MCF 10A (cell line): Measurements from ENCODE around the gene ELF3. TPM values are rescaled to one million over a fixed set of nuclear protein-coding genes. Genes with fewer than 3 reads are reported as not detected.

Source experiments
- BruUV-seq: library from RNA; stranded (reverse); fragments of 400-500 nt; replicated peaks from 2 replicates; lab custom pipeline; 2021; lab: Mats Ljungman, UMichigan
- CTCF ChIA-PET: fragments of 300-600 bp; sonication (Branson Sonifier 250); formaldehyde crosslinking; extraction: SDS; loops from one replicate; lab custom pipeline; 2021; ENCODE audit warnings: antibody characterized with exemption, inconsistent platforms; lab: Yijun Ruan, JAX
- POLR2A ChIA-PET: fragments of 300-600, 350-650 bp; sonication (Branson Sonifier 250); formaldehyde crosslinking; extraction: SDS; loops from one replicate; lab custom pipeline; 2020; ENCODE audit warnings: antibody characterized with exemption, inconsistent platforms; lab: Yijun Ruan, JAX
- DNase-seq: peaks from one replicate; pipeline ENCODE4 v3.0.0-alpha.2; 2018; ENCODE audit not compliant: unreplicated experiment
- H3K27ac Mint-ChIP-seq: one replicate; pipeline ENCODE4 v1.8.0; 2022; ENCODE audit warnings: mild to moderate bottlenecking, low read depth, mixed read lengths; ENCODE audit not compliant: unreplicated experiment
- H3K27me3 Mint-ChIP-seq: one replicate; pipeline ENCODE4 v1.8.0; 2022; ENCODE audit warnings: mixed read lengths; ENCODE audit not compliant: insufficient read depth, unreplicated experiment
- H3K36me3 Mint-ChIP-seq: one replicate; pipeline ENCODE4 v1.8.0; 2022; ENCODE audit warnings: mild to moderate bottlenecking, moderate library complexity, mixed read lengths; ENCODE audit not compliant: insufficient read depth, unreplicated experiment
- H3K4me1 Mint-ChIP-seq: one replicate; pipeline ENCODE4 v1.8.0; 2022; ENCODE audit warnings: mixed read lengths; ENCODE audit not compliant: insufficient read depth, unreplicated experiment
- H3K4me3 Mint-ChIP-seq: one replicate; pipeline ENCODE4 v1.8.0; 2022; ENCODE audit warnings: mild to moderate bottlenecking, moderate library complexity, mixed read lengths; ENCODE audit not compliant: unreplicated experiment
- H3K9me3 Mint-ChIP-seq: one replicate; pipeline ENCODE4 v1.8.0; 2022; ENCODE audit warnings: mixed read lengths; ENCODE audit not compliant: unreplicated experiment
- intact Hi-C: fragments of 100-400 bp; cut with micrococcal nuclease; formaldehyde crosslinking; loops from 2 replicates; pipeline ENCODE4 v1.14.1; 2022
- total RNA-seq: library from RNA; stranded (reverse); gene quantifications from 2 replicates; pipeline ENCODE4 v1.2.3, GENCODE V29; 2022
- TF ChIP-seq, protein P1 (sequence below): fragments of 200-600 bp; IDR thresholded peaks from one replicate; pipeline ENCODE4 v1.8.0; 2022; ENCODE audit warnings: antibody characterized with exemption, mild to moderate bottlenecking; ENCODE audit not compliant: unreplicated experiment

ELF3 gene
- total RNA-seq, 1 experiment from 2014 or later, result 0.33 TPM

DNA sequence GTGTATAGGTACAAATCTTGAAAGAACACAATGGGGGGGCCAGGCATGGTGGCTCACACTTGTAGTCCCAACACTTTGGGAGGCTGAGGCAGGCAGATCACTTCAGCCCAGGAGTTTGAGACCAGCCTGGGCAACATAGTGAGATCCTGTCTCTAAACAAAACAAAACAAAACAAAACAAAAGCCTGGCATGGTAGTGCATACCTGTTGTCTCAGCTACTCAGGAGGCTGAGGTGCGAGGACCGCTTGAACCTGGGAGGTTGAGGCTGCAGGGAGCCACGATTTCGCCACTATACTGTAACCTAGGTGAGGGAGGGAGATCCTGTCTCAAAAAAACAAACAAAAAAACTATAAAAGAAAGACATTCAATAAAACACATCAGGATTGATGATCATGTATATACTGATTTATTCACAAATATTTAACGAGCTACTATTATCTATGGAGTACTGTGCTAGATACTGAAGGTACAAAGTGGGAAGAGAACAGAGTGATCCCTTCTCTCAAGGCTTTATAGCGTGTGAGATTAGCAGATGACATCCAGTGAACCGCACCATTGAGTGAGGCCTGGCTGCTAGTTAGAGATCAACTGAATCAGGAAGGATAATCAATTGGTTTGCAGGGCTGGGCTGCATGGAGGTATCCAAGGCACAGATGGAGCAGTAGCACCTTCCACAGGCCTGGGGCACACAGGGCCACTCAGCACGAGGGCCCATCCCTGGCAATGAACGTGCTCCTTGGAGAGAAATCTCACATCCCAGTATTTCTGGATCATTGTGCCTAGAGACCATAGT, 26.4 kb downstream of the ELF3 start:
- Mint-ChIP-seq H3K9me3 (no peaks in the 10 kb centered on the region), H3K4me1 (peaks cover 26% of the 10 kb centered on the region), H3K27me3 (no peaks in the 10 kb centered on the region), H3K4me3 (no peak overlapping the region), H3K27ac (no peak overlapping the region), H3K36me3 (no peaks in the 10 kb centered on the region)
- POLR2A ChIA-PET, result interaction anchor here (1.2 to 3.8 kb wide), 3 partner anchors 10 to 19 kb away, joined by 3 to 57 read pairs (median 45); no protein-coding TSS in a partner anchor
- BruUV-seq, result no TSS peak
- TF ChIP-seq, protein P1, sequence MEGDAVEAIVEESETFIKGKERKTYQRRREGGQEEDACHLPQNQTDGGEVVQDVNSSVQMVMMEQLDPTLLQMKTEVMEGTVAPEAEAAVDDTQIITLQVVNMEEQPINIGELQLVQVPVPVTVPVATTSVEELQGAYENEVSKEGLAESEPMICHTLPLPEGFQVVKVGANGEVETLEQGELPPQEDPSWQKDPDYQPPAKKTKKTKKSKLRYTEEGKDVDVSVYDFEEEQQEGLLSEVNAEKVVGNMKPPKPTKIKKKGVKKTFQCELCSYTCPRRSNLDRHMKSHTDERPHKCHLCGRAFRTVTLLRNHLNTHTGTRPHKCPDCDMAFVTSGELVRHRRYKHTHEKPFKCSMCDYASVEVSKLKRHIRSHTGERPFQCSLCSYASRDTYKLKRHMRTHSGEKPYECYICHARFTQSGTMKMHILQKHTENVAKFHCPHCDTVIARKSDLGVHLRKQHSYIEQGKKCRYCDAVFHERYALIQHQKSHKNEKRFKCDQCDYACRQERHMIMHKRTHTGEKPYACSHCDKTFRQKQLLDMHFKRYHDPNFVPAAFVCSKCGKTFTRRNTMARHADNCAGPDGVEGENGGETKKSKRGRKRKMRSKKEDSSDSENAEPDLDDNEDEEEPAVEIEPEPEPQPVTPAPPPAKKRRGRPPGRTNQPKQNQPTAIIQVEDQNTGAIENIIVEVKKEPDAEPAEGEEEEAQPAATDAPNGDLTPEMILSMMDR, result no peak
- intact Hi-C loops, result no loop called here
- CTCF ChIA-PET, result interaction anchor here (0.7 to 2.0 kb wide), 3 partner anchors 27 to 99 kb away, joined by 3 to 6 read pairs (median 3); partner anchors contain the start of gene ELF3
- no peak for DNase-seq

DNA sequence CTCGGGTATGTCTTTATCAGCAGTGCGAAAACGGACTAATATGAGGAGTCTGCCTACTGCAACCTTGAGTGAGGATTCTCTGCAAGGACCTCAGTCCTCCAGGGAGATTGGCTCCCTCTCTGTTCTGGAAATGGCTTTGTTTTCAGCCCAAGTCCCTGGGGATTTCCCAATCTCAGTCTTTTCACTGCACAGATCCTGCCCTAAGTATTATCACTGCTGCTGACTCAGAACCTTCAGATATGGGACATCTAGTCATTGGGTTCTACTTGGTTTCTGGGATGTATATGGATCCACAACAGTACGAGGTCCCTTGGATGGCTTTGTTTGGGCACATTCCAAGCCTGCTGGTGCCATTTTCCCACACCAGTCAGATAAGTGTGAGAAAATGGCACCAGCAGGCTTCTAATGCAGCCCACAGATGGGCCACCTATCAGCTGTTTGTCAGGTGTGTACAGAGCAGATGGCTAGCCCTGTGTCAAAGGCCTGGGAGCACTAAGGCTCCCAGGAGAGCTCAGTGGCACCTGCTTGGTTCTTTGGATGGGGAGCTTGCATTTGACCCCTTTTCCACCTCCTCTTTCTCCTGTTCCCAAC, 27.4 kb downstream of the ELF3 start:
- CTCF ChIA-PET, result interaction anchor here (1.1 to 1.2 kb wide), 2 partner anchors 29 to 54 kb away, joined by 3 to 4 read pairs; no protein-coding TSS in a partner anchor
- Mint-ChIP-seq H3K36me3 (no peaks in the 10 kb centered on the region), H3K4me3 (no peak overlapping the region), H3K9me3 (no peaks in the 10 kb centered on the region), H3K27me3 (no peaks in the 10 kb centered on the region), H3K27ac (no peak overlapping the region), H3K4me1 (peaks cover 26% of the 10 kb centered on the region)
- intact Hi-C loops, result no loop called here
- no TSS peak for BruUV-seq
- peak; percentile 52 for DNase-seq
- POLR2A ChIA-PET, result interaction anchor here (2.1 kb wide), 1 partner anchor 19 kb away, joined by 8 read pairs; no protein-coding TSS in a partner anchor
- TF ChIP-seq, protein P1, result no peak

GRCh38 chr1:202038688-202039346, 28.4 kb downstream of the ELF3 start:
- no peak overlapping the region for H3K27ac Mint-ChIP-seq
- no TSS peak for BruUV-seq
- no peaks in the 10 kb centered on the region for H3K36me3 Mint-ChIP-seq
- ChIA-PET CTCF (interaction anchor here (0.7 to 1.3 kb wide), 4 partner anchors 30 to 143 kb away, joined by 3 to 4 read pairs (median 3); no protein-coding TSS in a partner anchor), POLR2A (interaction anchor here (1.1 to 2.1 kb wide), 2 partner anchors 18 to 31 kb away, joined by 3 to 8 read pairs; no protein-coding TSS in a partner anchor)
- H3K27me3 Mint-ChIP-seq, result no peaks in the 10 kb centered on the region
- TF ChIP-seq, protein P1, result no peak
- H3K4me3 Mint-ChIP-seq, result no peak overlapping the region
- DNase-seq, result no peak
- no peaks in the 10 kb centered on the region for H3K9me3 Mint-ChIP-seq
- intact Hi-C loops, result no loop called here
- H3K4me1 Mint-ChIP-seq, result peaks cover 26% of the 10 kb centered on the region
